ENCODE data around the gene ARHGAP6. TPM values are rescaled to one million over a fixed set of nuclear protein-coding genes. Genes with fewer than 3 reads are reported as not detected.
A peak's percentile ranks its signal among the peaks of the same experiment; 100 is the strongest.

The ARHGAP6 gene
- polyA plus RNA-seq, 3 donors: 0.31 to 1.1 (median 0.40) TPM

DNA sequence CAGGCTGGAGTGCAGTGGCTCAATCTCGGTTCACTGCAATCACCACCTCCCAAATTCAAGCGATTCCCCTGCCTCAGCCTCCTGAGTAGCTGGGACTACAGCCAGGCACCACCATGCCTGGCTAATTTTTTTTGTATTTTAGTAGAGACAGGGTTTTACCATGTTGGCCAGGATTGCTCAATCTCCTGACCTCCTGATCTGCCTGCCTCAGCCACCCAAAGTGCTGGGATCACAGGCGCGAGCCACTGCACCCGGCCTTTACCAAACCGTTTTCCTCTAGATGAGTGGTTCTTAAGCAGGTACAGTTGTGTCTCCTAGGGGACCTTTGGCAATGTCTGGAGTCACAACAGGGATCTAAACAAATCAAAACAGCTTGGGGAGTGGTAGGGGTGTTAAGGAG, 360.9 kb downstream of the ARHGAP6 start:
- peaks cover 0 to 3% (median 0%) of the 10 kb centered on the region in 7 donors for H3K9me3 Mint-ChIP-seq
- H3K4me2 ChIP-seq (replicated peaks; ENCODE audit: extremely low read depth, low read length, poor library complexity, severe bottlenecking): no peak overlapping the region
- peaks cover 0 to 6% (median 0%) of the 10 kb centered on the region in 3 donors for H3K27me3 Mint-ChIP-seq (ENCODE audit: low read depth in 3 of 3)
- no peak overlapping the region for H3K27ac ChIP-seq (ENCODE audit: low read depth in 1 of 2, low read length in 2 of 2)
- H3K36me3 Mint-ChIP-seq: no peaks in the 10 kb centered on the region
- no peak overlapping the region for H3K4me3 Mint-ChIP-seq
- H3K27me3 ChIP-seq (ENCODE audit: control insufficient read depth in 2 of 2, insufficient read depth in 2 of 2, low read length in 2 of 2): no peaks in the 10 kb centered on the region
- H3K36me3 ChIP-seq (replicated peaks in 1 of 2; ENCODE audit: control insufficient read depth in 1 of 2, insufficient read depth in 2 of 2, low read length in 2 of 2): no peaks in the 10 kb centered on the region
- no peaks in the 10 kb centered on the region for H4K20me1 ChIP-seq (ENCODE audit: insufficient read depth, low read length)
- TF ChIP-seq, protein P1, sequence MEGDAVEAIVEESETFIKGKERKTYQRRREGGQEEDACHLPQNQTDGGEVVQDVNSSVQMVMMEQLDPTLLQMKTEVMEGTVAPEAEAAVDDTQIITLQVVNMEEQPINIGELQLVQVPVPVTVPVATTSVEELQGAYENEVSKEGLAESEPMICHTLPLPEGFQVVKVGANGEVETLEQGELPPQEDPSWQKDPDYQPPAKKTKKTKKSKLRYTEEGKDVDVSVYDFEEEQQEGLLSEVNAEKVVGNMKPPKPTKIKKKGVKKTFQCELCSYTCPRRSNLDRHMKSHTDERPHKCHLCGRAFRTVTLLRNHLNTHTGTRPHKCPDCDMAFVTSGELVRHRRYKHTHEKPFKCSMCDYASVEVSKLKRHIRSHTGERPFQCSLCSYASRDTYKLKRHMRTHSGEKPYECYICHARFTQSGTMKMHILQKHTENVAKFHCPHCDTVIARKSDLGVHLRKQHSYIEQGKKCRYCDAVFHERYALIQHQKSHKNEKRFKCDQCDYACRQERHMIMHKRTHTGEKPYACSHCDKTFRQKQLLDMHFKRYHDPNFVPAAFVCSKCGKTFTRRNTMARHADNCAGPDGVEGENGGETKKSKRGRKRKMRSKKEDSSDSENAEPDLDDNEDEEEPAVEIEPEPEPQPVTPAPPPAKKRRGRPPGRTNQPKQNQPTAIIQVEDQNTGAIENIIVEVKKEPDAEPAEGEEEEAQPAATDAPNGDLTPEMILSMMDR (IDR thresholded peaks at IDR 0.05): no peak
- WGBS (ENCODE audit: insufficient coverage): no CpG with 5 or more reads among the region's 6 CpGs
- intact Hi-C loops (cut with micrococcal nuclease): no loop called here
- no peak overlapping the region for H2AFZ ChIP-seq (ENCODE audit: insufficient read depth, low read depth, low read length, poor library complexity, severe bottlenecking)
- no peak for DNase-seq
- H3K4me1 Mint-ChIP-seq: no peaks in the 10 kb centered on the region
- H3K9ac ChIP-seq (ENCODE audit: insufficient read depth, low read length, poor library complexity, severe bottlenecking): no peak overlapping the region
- H3K27ac Mint-ChIP-seq: no peak overlapping the region
- no peak overlapping the region for H3K4me3 ChIP-seq (replicated peaks in 1 of 3; ENCODE audit: low read depth in 2 of 3, low read length in 3 of 3)
- no peaks in the 10 kb centered on the region for H3K9me3 ChIP-seq (replicated peaks in 1 of 2; ENCODE audit: control insufficient read depth in 1 of 2, insufficient read depth in 1 of 2, low read length in 2 of 2)
- H3K79me2 ChIP-seq (ENCODE audit: insufficient read depth, low read length): no peaks in the 10 kb centered on the region
- no peaks in the 10 kb centered on the region for H3K4me1 ChIP-seq (ENCODE audit: control insufficient read depth in 1 of 2, insufficient read depth in 2 of 2, low read length in 2 of 2)

DNA sequence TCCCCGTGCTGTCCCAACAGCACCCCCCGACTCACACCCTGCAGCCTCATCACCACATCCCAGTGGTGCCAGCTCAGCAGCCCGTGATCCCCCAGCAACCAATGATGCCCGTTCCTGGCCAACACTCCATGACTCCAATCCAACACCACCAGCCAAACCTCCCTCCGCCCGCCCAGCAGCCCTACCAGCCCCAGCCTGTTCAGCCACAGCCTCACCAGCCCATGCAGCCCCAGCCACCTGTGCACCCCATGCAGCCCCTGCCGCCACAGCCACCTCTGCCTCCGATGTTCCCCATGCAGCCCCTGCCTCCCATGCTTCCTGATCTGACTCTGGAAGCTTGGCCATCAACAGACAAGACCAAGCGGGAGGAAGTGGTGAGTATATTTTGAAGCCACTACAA, 367.1 kb downstream of the ARHGAP6 start:
- intact Hi-C loops (cut with micrococcal nuclease): no loop called here
- Mint-ChIP-seq H3K4me3 (no peak overlapping the region), H3K9me3 (peaks cover 0 to 3% (median 0%) of the 10 kb centered on the region in 7 donors), H3K36me3 (no peaks in the 10 kb centered on the region), H3K27me3 (ENCODE audit: low read depth in 3 of 3) (peaks cover 0 to 3% (median 0%) of the 10 kb centered on the region in 3 donors), H3K27ac (peak overlapping the region in 1 of 7 donors; percentile 35), H3K4me1 (peaks cover 2% of the 10 kb centered on the region)
- Histone ChIP-seq H3K79me2 (ENCODE audit: insufficient read depth, low read length) (no peaks in the 10 kb centered on the region), H4K20me1 (ENCODE audit: insufficient read depth, low read length) (no peaks in the 10 kb centered on the region), H3K9ac (ENCODE audit: insufficient read depth, low read length, poor library complexity, severe bottlenecking) (no peak overlapping the region), H3K4me2 (replicated peaks; ENCODE audit: extremely low read depth, low read length, poor library complexity, severe bottlenecking) (no peak overlapping the region), H3K27me3 (ENCODE audit: control insufficient read depth in 2 of 2, insufficient read depth in 2 of 2, low read length in 2 of 2) (no peaks in the 10 kb centered on the region), H2AFZ (ENCODE audit: insufficient read depth, low read depth, low read length, poor library complexity, severe bottlenecking) (no peak overlapping the region), H3K4me3 (replicated peaks in 1 of 3; ENCODE audit: low read depth in 2 of 3, low read length in 3 of 3) (no peak overlapping the region), H3K9me3 (replicated peaks in 1 of 2; ENCODE audit: control insufficient read depth in 1 of 2, insufficient read depth in 1 of 2, low read length in 2 of 2) (no peaks in the 10 kb centered on the region), H3K36me3 (replicated peaks in 1 of 2; ENCODE audit: control insufficient read depth in 1 of 2, insufficient read depth in 2 of 2, low read length in 2 of 2) (no peaks in the 10 kb centered on the region), H3K4me1 (ENCODE audit: control insufficient read depth in 1 of 2, insufficient read depth in 2 of 2, low read length in 2 of 2) (no peaks in the 10 kb centered on the region), H3K27ac (ENCODE audit: low read depth in 1 of 2, low read length in 2 of 2) (no peak overlapping the region)
- DNase-seq: no peak
- whole genome bisulfite sequencing (ENCODE audit: insufficient coverage): 95% methylated on average over 3 of the region's 9 CpGs
- TF ChIP-seq, protein P1 (IDR thresholded peaks at IDR 0.05): no peak
